HG02973 (cell line): ENCODE results near the gene DNAJC4.
"Not testable (repeated sequence)": the region's sequence is repeated elsewhere in the genome, so short reads cannot be mapped to it uniquely, and the experiment has no call there.

ENCODE experiments used
- ATAC-seq: cut with Tn5 transposase; IDR thresholded peaks from one replicate; pipeline ENCODE4 v1.9.1; 2021; ENCODE audit warnings: moderate library complexity; ENCODE audit not compliant: unreplicated experiment

Gene DNAJC4

GRCh38 chr11:64243236-64243854 is 13.0 kb downstream of the DNAJC4 start:
- no peak for ATAC-seq

GRCh38 chr11:64244107-64244506 is 13.8 kb downstream of the DNAJC4 start:
- ATAC-seq: no peak

- no peak for ATAC-seq
Observed at GRCh38 chr11:64244966-64245365, 14.6 kb downstream of the DNAJC4 start.

- no peak for ATAC-seq
Observed at GRCh38 chr11:64245401-64245796, 15.1 kb downstream of the DNAJC4 start.

- ATAC-seq: no peak
Observed at GRCh38 chr11:64245797-64246620, 15.7 kb downstream of the DNAJC4 start.

- ATAC-seq: not testable (repeated sequence)
Observed at GRCh38 chr11:64246621-64246870, 16.2 kb downstream of the DNAJC4 start.

GRCh38 chr11:64246871-64247728 is 16.8 kb downstream of the DNAJC4 start, which contains the start of gene PPP1R14B:
PPP1R14B (minus strand) TSS chr11:64246943; CDS start chr11:64246673, 270 bp downstream.
- ATAC-seq: no peak

GRCh38 chr11:64247729-64248531 is 17.6 kb downstream of the DNAJC4 start:
- ATAC-seq: no peak

- no peak for ATAC-seq
Observed at GRCh38 chr11:64248578-64248977, 18.2 kb downstream of the DNAJC4 start.

- no peak for ATAC-seq
Observed at GRCh38 chr11:64249038-64249437, 18.7 kb downstream of the DNAJC4 start.

- no peak for ATAC-seq
Observed at GRCh38 chr11:64249563-64250414, 19.4 kb downstream of the DNAJC4 start.

GRCh38 chr11:64250415-64251015 is 20.2 kb downstream of the DNAJC4 start:
- no peak for ATAC-seq

- no peak for ATAC-seq
Observed at GRCh38 chr11:64251016-64251752, 20.8 kb downstream of the DNAJC4 start, which contains the start of gene PLCB3. PLCB3 (plus strand) TSS chr11:64251530; CDS start chr11:64251650, 120 bp downstream.

- ATAC-seq: no peak
Observed at GRCh38 chr11:64251753-64252002, 21.3 kb downstream of the DNAJC4 start.

GRCh38 chr11:64252003-64252872 is 21.9 kb downstream of the DNAJC4 start:
- no peak for ATAC-seq

- ATAC-seq: no peak
Observed at GRCh38 chr11:64253043-64253442, 22.7 kb downstream of the DNAJC4 start.

- no peak for ATAC-seq
Observed at GRCh38 chr11:64253481-64253880, 23.1 kb downstream of the DNAJC4 start.

GRCh38 chr11:64254326-64254725 is 24.0 kb downstream of the DNAJC4 start:
- no peak for ATAC-seq
